ENCODE measurements around the gene C2orf69. TPM values are rescaled to one million over a fixed set of nuclear protein-coding genes. Genes with fewer than 3 reads are reported as not detected.

Gene C2orf69
- polyA plus RNA-seq, 1 donor: 10.2 TPM

GRCh38 chr2:199972088-199972626 lies 61.1 kb downstream of the C2orf69 start:
- DNase-seq: no peak

- no peak for DNase-seq
Measured at GRCh38 chr2:199973703-199974102, 62.6 kb downstream of the C2orf69 start.

- DNase-seq: no peak
Measured at GRCh38 chr2:199975273-199975895, 64.3 kb downstream of the C2orf69 start.

Other genes with a start within 250 kb of the C2orf69 start
- gene FTCDNL1, start 60.1 kb upstream of the C2orf69 start, polyA plus RNA-seq (ENCODE audit: insufficient read length): 2.0 TPM
- gene TYW5, start 44.2 kb downstream of the C2orf69 start, polyA plus RNA-seq (ENCODE audit: insufficient read length): 8.1 TPM
- gene MAIP1, start 44.3 kb downstream of the C2orf69 start, polyA plus RNA-seq (ENCODE audit: insufficient read length): 20.1 TPM

Measured in hindlimb muscle (tissue), 1 donor.